Peyer's patch (tissue), 4 donors: ENCODE results near the gene KCNB1. TPM values are rescaled to one million over a fixed set of nuclear protein-coding genes. Genes with fewer than 3 reads are reported as not detected.
"Not testable (repeated sequence)": the region's sequence is repeated elsewhere in the genome, so short reads cannot be mapped to it uniquely, and the experiment has no call there.

ENCODE experiments used
- DNase-seq, 3 donors: peaks; one replicate each; pipeline ENCODE4 v3.0.0-alpha.2; 2017 to 2019
- H3K27ac ChIP-seq, 4 donors: fragments of 200-600 bp; sonication (generic); one replicate each; pipeline ENCODE4 v1.5.1; 2016 to 2019
- H3K27me3 ChIP-seq, 2 donors: fragments of 200-600 bp; sonication (generic); one replicate each; pipeline ENCODE4 v1.5.1; 2019
- H3K36me3 ChIP-seq, 3 donors: fragments of 200-600 bp; sonication (generic); one replicate each; pipeline ENCODE4 v1.5.1; 2016 to 2019
- H3K4me1 ChIP-seq, 4 donors: fragments of 200-600 bp; sonication (generic); one replicate each; pipeline ENCODE4 v1.5.1; 2016 to 2019
- H3K4me3 ChIP-seq, 4 donors: fragments of 200-600 bp; sonication (generic); 1 replicate in 3 of 4; 2 replicates in 1 of 4; pipeline ENCODE4 v1.5.1; 2016 to 2019; ENCODE audit warnings: mild to moderate bottlenecking in 1 of 4
- H3K9me3 ChIP-seq, 4 donors: fragments of 200-600 bp; sonication (generic); one replicate each; pipeline ENCODE4 v1.5.1; 2016 to 2019; ENCODE audit warnings: mild to moderate bottlenecking in 1 of 4
- POLR2A ChIP-seq, 2 donors: fragments of 450-650 bp; IDR thresholded peaks; one replicate each; pipeline ENCODE4 v1.5.1; 2017; ENCODE audit warnings: antibody characterized with exemption in 2 of 2, mild to moderate bottlenecking in 2 of 2, moderate library complexity in 2 of 2
- total RNA-seq, 4 donors: library from RNA; depleted of rRNA; stranded (reverse); fragments of >200 nt; gene quantifications; one replicate each; pipeline ENCODE4 v1.1.0, GENCODE V29; 2016
- TF ChIP-seq, protein P1 (sequence below), 6 experiments: fragments of 450-650 bp in 4 of 6; fragments of 200-600 bp in 2 of 6; sonication (generic) in 1 of 6; IDR thresholded peaks; one replicate each; pipeline ENCODE4 v1.5.1; 2017 to 2019; ENCODE audit warnings: antibody characterized with exemption in 6 of 6, mild to moderate bottlenecking in 3 of 6, moderate library complexity in 1 of 6

KCNB1 gene
- total RNA-seq, 4 donors from 2014 or later, result 0.35 to 0.85 (median 0.61) TPM

DNA sequence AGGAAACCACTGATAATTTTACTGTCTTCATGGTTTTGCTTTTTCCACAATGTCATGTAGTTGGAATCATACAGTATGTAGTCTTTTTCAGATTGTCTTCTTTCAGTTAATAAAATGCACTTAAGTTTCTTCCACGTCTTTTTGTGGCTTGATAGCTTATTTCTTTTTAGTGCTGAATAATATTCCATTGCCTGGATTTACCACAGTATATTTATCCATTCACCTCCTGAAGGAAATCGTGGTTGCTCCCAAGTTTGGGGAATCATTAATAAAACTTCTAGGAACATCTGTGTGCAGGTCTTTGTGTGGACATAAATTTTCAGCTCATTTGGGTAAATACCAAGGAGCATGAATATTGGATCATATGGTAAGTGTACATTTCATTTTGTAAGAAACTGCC, 165.8 kb downstream of the KCNB1 start:
- no peak overlapping the region for H3K27ac ChIP-seq
- no peak overlapping the region for H3K4me3 ChIP-seq
- peaks cover 0 to 17% of the 10 kb centered on the region in 2 donors for H3K27me3 ChIP-seq
- no peaks in the 10 kb centered on the region for H3K9me3 ChIP-seq
- H3K36me3 ChIP-seq, result no peaks in the 10 kb centered on the region
- peaks cover 0 to 15% (median 4%) of the 10 kb centered on the region in 4 donors for H3K4me1 ChIP-seq
- TF ChIP-seq, protein P1, sequence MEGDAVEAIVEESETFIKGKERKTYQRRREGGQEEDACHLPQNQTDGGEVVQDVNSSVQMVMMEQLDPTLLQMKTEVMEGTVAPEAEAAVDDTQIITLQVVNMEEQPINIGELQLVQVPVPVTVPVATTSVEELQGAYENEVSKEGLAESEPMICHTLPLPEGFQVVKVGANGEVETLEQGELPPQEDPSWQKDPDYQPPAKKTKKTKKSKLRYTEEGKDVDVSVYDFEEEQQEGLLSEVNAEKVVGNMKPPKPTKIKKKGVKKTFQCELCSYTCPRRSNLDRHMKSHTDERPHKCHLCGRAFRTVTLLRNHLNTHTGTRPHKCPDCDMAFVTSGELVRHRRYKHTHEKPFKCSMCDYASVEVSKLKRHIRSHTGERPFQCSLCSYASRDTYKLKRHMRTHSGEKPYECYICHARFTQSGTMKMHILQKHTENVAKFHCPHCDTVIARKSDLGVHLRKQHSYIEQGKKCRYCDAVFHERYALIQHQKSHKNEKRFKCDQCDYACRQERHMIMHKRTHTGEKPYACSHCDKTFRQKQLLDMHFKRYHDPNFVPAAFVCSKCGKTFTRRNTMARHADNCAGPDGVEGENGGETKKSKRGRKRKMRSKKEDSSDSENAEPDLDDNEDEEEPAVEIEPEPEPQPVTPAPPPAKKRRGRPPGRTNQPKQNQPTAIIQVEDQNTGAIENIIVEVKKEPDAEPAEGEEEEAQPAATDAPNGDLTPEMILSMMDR (IDR thresholded peaks at IDR 0.05), result no peak
- TF ChIP-seq POLR2A (IDR thresholded peaks at IDR 0.05), result no peak
- DNase-seq, result no peak

- Histone ChIP-seq H3K4me1 (peaks cover 0 to 15% (median 4%) of the 10 kb centered on the region in 4 donors), H3K27me3 (peaks cover 0 to 17% of the 10 kb centered on the region in 2 donors), H3K36me3 (no peaks in the 10 kb centered on the region), H3K4me3 (no peak overlapping the region), H3K9me3 (no peaks in the 10 kb centered on the region), H3K27ac (no peak overlapping the region)
- TF ChIP-seq, protein P1 (IDR thresholded peaks at IDR 0.05), result no peak
- no peak for DNase-seq
Observed at GRCh38 chr20:49315580-49315979, 166.9 kb downstream of the KCNB1 start.

DNA sequence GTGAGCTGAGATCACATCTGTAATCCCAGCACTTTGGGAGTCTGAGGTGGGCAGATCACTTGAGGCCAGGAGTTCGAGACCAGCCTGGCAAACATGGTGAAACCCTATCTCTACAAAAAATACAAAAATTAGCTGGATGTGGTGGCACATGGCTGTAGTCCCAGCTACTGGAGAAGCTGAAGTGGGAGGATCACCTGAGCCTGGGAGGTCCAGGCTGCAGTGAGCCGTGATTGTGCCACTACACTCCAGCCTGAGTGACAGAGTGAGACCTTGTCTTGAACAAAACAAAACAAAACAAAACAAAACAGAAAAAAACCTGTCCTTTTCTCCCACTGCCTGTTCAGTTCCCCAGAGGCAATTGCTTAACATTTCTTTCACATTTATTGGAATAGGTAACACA, 168.4 kb downstream of the KCNB1 start:
- H3K4me1 ChIP-seq, result peaks cover 0 to 10% (median 4%) of the 10 kb centered on the region in 4 donors
- H3K9me3 ChIP-seq, H3K36me3 ChIP-seq, H3K27ac ChIP-seq, H3K4me3 ChIP-seq, DNase-seq: not testable (repeated sequence)
- peaks cover 0 to 12% of the 10 kb centered on the region in 2 donors for H3K27me3 ChIP-seq

Other genes starting within 250 kb of the KCNB1 start
- gene ZNFX1, start 204.6 kb downstream of the KCNB1 start, total RNA-seq, result 10 to 100 TPM; 33.4 to 40.3 (median 36.4) TPM
- gene PTGIS, start 85.5 kb upstream of the KCNB1 start, total RNA-seq, result 10 to 100 TPM in 2 of 4 donors, 1 to 10 TPM in 2; 3.5 to 30.5 (median 11.1) TPM
- 10 to 100 TPM in 3 of 4 donors, 1 to 10 TPM in 1; 8.3 to 24.5 (median 19.3) TPM for gene B4GALT5, start 231.2 kb upstream of the KCNB1 start, total RNA-seq